GM12872 (cell line): ENCODE measurements around the gene TENM4.

ENCODE experiments used
- CTCF ChIP-seq: IDR thresholded peaks from 3 replicates; pipeline ENCODE4 v1.5.1; 2011; ENCODE audit warnings: low read depth, mild to moderate bottlenecking, low read length, moderate library complexity; ENCODE audit not compliant: insufficient read depth

TENM4 gene

GRCh38 chr11:79314906-79315689 is 125.7 kb downstream of the TENM4 start:
- TF ChIP-seq CTCF, result no peak

- no peak for TF ChIP-seq CTCF
These were observed 127.3 kb downstream of the TENM4 start for GRCh38 chr11:79313530-79313913.

- TF ChIP-seq CTCF, result no peak
These were observed 128.0 kb downstream of the TENM4 start for GRCh38 chr11:79312617-79313529.

GRCh38 chr11:79311461-79311860 is 129.4 kb downstream of the TENM4 start:
- no peak for TF ChIP-seq CTCF

- no peak for TF ChIP-seq CTCF
These were observed 131.4 kb downstream of the TENM4 start for GRCh38 chr11:79309407-79309806.

- no peak for TF ChIP-seq CTCF
These were observed 132.4 kb downstream of the TENM4 start for GRCh38 chr11:79308429-79308828.

GRCh38 chr11:79304599-79305212 is 136.1 kb downstream of the TENM4 start:
- TF ChIP-seq CTCF, result no peak
